B cell (primary cell): Measurements from ENCODE around the gene SECTM1.
"Not testable (repeated sequence)": the region's sequence is repeated elsewhere in the genome, so short reads cannot be mapped to it uniquely, and the experiment has no call there.

Experiments used
- CTCF ChIP-seq: fragments of 200-600 bp; IDR thresholded peaks from one replicate; pipeline ENCODE4 v1.8.0; 2022; ENCODE audit warnings: antibody characterized with exemption, mild to moderate bottlenecking
- EZH2 ChIP-seq: IDR thresholded peaks from 2 replicates; pipeline ENCODE4 v1.6.1; 2012; ENCODE audit warnings: borderline replicate concordance, low read depth, mild to moderate bottlenecking, moderate library complexity, low read length; ENCODE audit not compliant: insufficient read depth, poor library complexity, severe bottlenecking

- TF ChIP-seq CTCF, EZH2: not testable (repeated sequence)
Measured at GRCh38 chr17:82373072-82373452, 39.5 kb upstream of the SECTM1 start.
